B cell (primary cell): ENCODE data around the gene TLR10. TPM values are rescaled to one million over a fixed set of nuclear protein-coding genes. Genes with fewer than 3 reads are reported as not detected.

ENCODE experiments used
- ATAC-seq: fragments of 200-7000 bp; cut with Tn5 transposase; one replicate; pipeline ENCODE4 v1.10.0; 2021; ENCODE audit warnings: low read depth, mild to moderate bottlenecking, moderate number of reproducible peaks, moderate library complexity
- CTCF ChIA-PET: fragments of 350-600 bp; sonication (Branson Sonifier 250); formaldehyde crosslinking; loops from one replicate; lab custom pipeline; 2021; ENCODE audit warnings: antibody characterized with exemption, inconsistent platforms; lab: Charles Lee
- POLR2A ChIA-PET: fragments of 350-600 bp; sonication (Branson Sonifier 250); formaldehyde crosslinking; loops from one replicate; lab custom pipeline; 2021; ENCODE audit warnings: antibody characterized with exemption; lab: Charles Lee
- DNase-seq: peaks from one replicate; pipeline ENCODE4 v3.0.0; 2013
- H2AFZ ChIP-seq: 2 replicates; pipeline ENCODE4 v1.6.1; 2012; ENCODE audit warnings: mild to moderate bottlenecking, low read depth, low read length; ENCODE audit not compliant: insufficient read depth, poor library complexity, severe bottlenecking
- H3K27ac ChIP-seq, 2 donors: 1 replicate in 1 of 2; 2 replicates in 1 of 2; pipeline ENCODE4 v1.5.1; 2012 to 2013; ENCODE audit warnings: low read length in 2 of 2, mild to moderate bottlenecking in 2 of 2, moderate library complexity in 1 of 2
- H3K27me3 ChIP-seq, 4 experiments: fragments of 200-600 bp in 1 of 4; sonication (generic) in 1 of 4; replicated peaks in 1 of 4; 1 replicate in 2 of 4; 2 replicates in 2 of 4; pipeline versions ENCODE4 v1.6.1 to v1.7.0; 2013 to 2016; ENCODE audit warnings: low read length in 3 of 4, mild to moderate bottlenecking in 2 of 4, mixed read lengths in 1 of 4, moderate library complexity in 1 of 4; ENCODE audit not compliant: insufficient read depth in 4 of 4, control insufficient read depth in 3 of 4; ENCODE audit errors: control extremely low read depth in 1 of 4
- H3K36me3 ChIP-seq, 2 experiments: replicated peaks in 1 of 2; 1 replicate in 1 of 2; 2 replicates in 1 of 2; pipeline versions ENCODE4 v1.6.1 to v1.7.1; 2013; ENCODE audit warnings: low read length in 1 of 2; ENCODE audit not compliant: insufficient read depth in 2 of 2, control insufficient read depth in 1 of 2; ENCODE audit errors: control extremely low read depth in 1 of 2, extremely low read depth in 1 of 2
- H3K4me1 ChIP-seq, 2 donors: fragments of 200-600 bp in 1 of 2; sonication (generic) in 1 of 2; 1 replicate in 1 of 2; 2 replicates in 1 of 2; pipeline versions ENCODE4 v1.5.1 to v1.6.1; 2013 to 2017; ENCODE audit warnings: low read length in 2 of 2; ENCODE audit not compliant: control insufficient read depth in 2 of 2, insufficient read depth in 2 of 2
- H3K4me2 ChIP-seq: replicated peaks from 2 replicates; pipeline ENCODE3; 2012; ENCODE audit warnings: mild to moderate bottlenecking, low read depth, low read length; ENCODE audit not compliant: poor library complexity, severe bottlenecking
- H3K4me3 ChIP-seq, 5 experiments: fragments of 200-600 bp in 1 of 5; sonication (generic) in 1 of 5; 1 replicate in 3 of 5; 2 replicates in 2 of 5; pipeline versions ENCODE4 v1.5.1 to v1.7.0; 2011 to 2016; ENCODE audit warnings: low read length in 4 of 5, mild to moderate bottlenecking in 4 of 5, low read depth in 2 of 5, control low read depth in 1 of 5, moderate library complexity in 1 of 5; ENCODE audit not compliant: insufficient read depth in 1 of 5; ENCODE audit errors: control extremely low read depth in 1 of 5, extremely low read depth in 1 of 5
- H3K79me2 ChIP-seq: fragments of 200-600 bp; sonication (generic); one replicate; pipeline ENCODE4 v1.6.0; 2016; ENCODE audit warnings: low read length; ENCODE audit not compliant: control insufficient read depth, insufficient read depth
- H3K9ac ChIP-seq: fragments of 200-600 bp; sonication (generic); 2 replicates; pipeline ENCODE4 v1.6.1; 2017; ENCODE audit warnings: mild to moderate bottlenecking, low read length, moderate library complexity
- H3K9me3 ChIP-seq, 3 donors: one replicate each; pipeline versions ENCODE4 v1.6.1 to v1.7.1; 2013; ENCODE audit warnings: low read length in 2 of 3; ENCODE audit not compliant: control insufficient read depth in 2 of 3, insufficient read depth in 1 of 3; ENCODE audit errors: control extremely low read depth in 1 of 3
- H4K20me1 ChIP-seq: 2 replicates; pipeline ENCODE4 v1.6.0; 2012; ENCODE audit warnings: mild to moderate bottlenecking, low read length; ENCODE audit not compliant: insufficient read depth, control insufficient read depth, poor library complexity, severe bottlenecking
- H3K27ac Mint-ChIP-seq: one replicate; pipeline ENCODE4 v1.8.0; 2021; ENCODE audit warnings: mixed read lengths
- H3K27me3 Mint-ChIP-seq: one replicate; pipeline ENCODE4 v1.8.0; 2021; ENCODE audit warnings: mixed read lengths
- H3K4me1 Mint-ChIP-seq: one replicate; pipeline ENCODE4 v1.8.0; 2021; ENCODE audit warnings: mixed read lengths
- H3K4me3 Mint-ChIP-seq: one replicate; pipeline ENCODE4 v1.8.0; 2021; ENCODE audit warnings: mixed read lengths
- H3K9me3 Mint-ChIP-seq: one replicate; pipeline ENCODE4 v1.8.0; 2022; ENCODE audit warnings: mixed read lengths; ENCODE audit not compliant: insufficient read depth
- CTCF ChIP-seq: fragments of 200-600 bp; IDR thresholded peaks from one replicate; pipeline ENCODE4 v1.8.0; 2022; ENCODE audit warnings: antibody characterized with exemption, mild to moderate bottlenecking
- EZH2 ChIP-seq: IDR thresholded peaks from 2 replicates; pipeline ENCODE4 v1.6.1; 2012; ENCODE audit warnings: borderline replicate concordance, low read depth, mild to moderate bottlenecking, moderate library complexity, low read length; ENCODE audit not compliant: insufficient read depth, poor library complexity, severe bottlenecking
- WGBS: methylation state at CpG from one replicate; pipeline ENCODE4 v1.1.5; 2013; ENCODE audit warnings: missing lambda C conversion rate; ENCODE audit not compliant: insufficient coverage; 5-methylcytosine and 5-hydroxymethylcytosine counted together
- intact Hi-C: fragments of 100-400 bp; cut with micrococcal nuclease; formaldehyde crosslinking; loops from one replicate; pipeline ENCODE4 v1.10.0; 2022
- polyA plus RNA-seq: library from polyadenylated mRNA; depleted of rRNA; stranded (reverse); fragments of >200 nt; gene quantifications from 2 replicates; pipeline ENCODE4 v1.2.3, GENCODE V29; 2012
- total RNA-seq, 2 donors: library from RNA; stranded (reverse); fragments of 120-200 nt in 1 of 2; gene quantifications; 1 replicate in 1 of 2; 2 replicates in 1 of 2; pipeline versions ENCODE4 v1.2.3 to v1.2.4, GENCODE V29; 2013 to 2022

Gene TLR10
- total and polyA plus RNA-seq, 2 donors (not counting 1 experiment from before 2014, with no cell fraction given) = 48.0 to 51.5 TPM

GRCh38 chr4:38832206-38832605, 49.4 kb upstream of the TLR10 start:
- peaks cover 32% of the 10 kb centered on the region for H3K4me1 Mint-ChIP-seq
- ATAC-seq = no peak

More at GRCh38 chr4:38832206-38832605, 49.4 kb upstream of the TLR10 start:
- H3K9me3 Mint-ChIP-seq = peaks cover 6% of the 10 kb centered on the region
- Histone ChIP-seq H3K4me1 (peaks cover 6 to 13% of the 10 kb centered on the region in 2 donors), H3K9ac (no peak overlapping the region), H3K9me3 (peaks cover 9 to 33% (median 26%) of the 10 kb centered on the region in 3 donors), H3K79me2 (peaks cover 76% of the 10 kb centered on the region), H3K36me3 (peaks cover 1 to 47% of the 10 kb centered on the region in 2 experiments), H4K20me1 (peaks cover 8% of the 10 kb centered on the region), H3K4me3 (no peak overlapping the region), H2AFZ (no peak overlapping the region), H3K27ac (no peak overlapping the region), H3K4me2 (no peak overlapping the region), H3K27me3 (no peaks in the 10 kb centered on the region)
- no peak overlapping the region for H3K4me3 Mint-ChIP-seq
- DNase-seq = no peak
- TF ChIP-seq EZH2 = no peak
- TF ChIP-seq CTCF = no peak
- ChIA-PET POLR2A (interaction anchor here (1.4 kb wide), 1 partner anchor 10 kb away, joined by 3 read pairs; no protein-coding TSS in a partner anchor), CTCF (interaction anchor here (0.9 to 2.0 kb wide), 3 partner anchors 13 to 73 kb away, joined by 3 to 6 read pairs (median 5); partner anchors contain the start of gene TLR6)
- intact Hi-C loops = no loop called here
- H3K27ac Mint-ChIP-seq = peak overlapping the region; percentile 27
- H3K27me3 Mint-ChIP-seq = no peaks in the 10 kb centered on the region
- WGBS = 100% methylated on average over 1 of the region's 1 CpG
